Neural cell (in vitro differentiated cells): Measurements from ENCODE around the gene CHP2.

Source experiments
- CTCF ChIP-seq: fragments of 450-650 bp; IDR thresholded peaks from 2 replicates; pipeline ENCODE4 v1.5.1; 2014; ENCODE audit warnings: antibody characterized with exemption, mild to moderate bottlenecking, moderate library complexity; ENCODE audit not compliant: poor library complexity, severe bottlenecking
- EZH2 ChIP-seq: fragments of 200-600, 300-800 bp; shearing (Covaris generic), sonication (generic); IDR thresholded peaks from 2 replicates; pipeline ENCODE4 v1.6.1; 2014; ENCODE audit warnings: antibody characterized with exemption, low read length, borderline replicate concordance, mild to moderate bottlenecking; ENCODE audit not compliant: insufficient read depth, poor library complexity, severe bottlenecking
- MXI1 ChIP-seq: fragments of 450-650 bp; conservative IDR thresholded peaks from 2 replicates; pipeline ENCODE4 v1.6.1; 2014; ENCODE audit warnings: antibody characterized with exemption, mild to moderate bottlenecking; ENCODE audit not compliant: poor library complexity, severe bottlenecking
- POLR2AphosphoS5 ChIP-seq: IDR thresholded peaks from 2 replicates; pipeline ENCODE4 v1.6.1; 2012
- SMC3 ChIP-seq: fragments of 450-650 bp; conservative IDR thresholded peaks from 2 replicates; pipeline ENCODE4 v1.6.1; 2014; ENCODE audit warnings: antibody characterized with exemption, mild to moderate bottlenecking, moderate library complexity; ENCODE audit not compliant: poor library complexity

- TF ChIP-seq CTCF (no peak), MXI1 (no peak), EZH2 (no peak), POLR2AphosphoS5 (no peak), SMC3 (no peak)
Measured at GRCh38 chr16:23709536-23709935, 45.3 kb upstream of the CHP2 start.
